Caki2 (cell line): ENCODE measurements around the gene WNT6. TPM values are rescaled to one million over a fixed set of nuclear protein-coding genes. Genes with fewer than 3 reads are reported as not detected.

Experiments used
- DNase-seq: peaks from one replicate; pipeline ENCODE4 v3.0.0-alpha.2; 2015; ENCODE audit warnings: low read depth
- in situ Hi-C: cut with HindIII; loops from 2 replicates; pipeline ENCODE4 v1.10.0; 2016; ENCODE audit warnings: low sequenced_read_pairs, low pct_unique_long_range_greater_than_20kb, mixed read lengths
- total RNA-seq: library from RNA; depleted of rRNA; stranded (reverse); fragments of >200 nt; shearing (Covaris generic); gene quantifications from 2 replicates; pipeline ENCODE4 v1.2.3, GENCODE V29; 2014; ENCODE audit warnings: low replicate concordance

The WNT6 gene
- total RNA-seq, 1 experiment from 2014 or later = 4.4 TPM

DNA sequence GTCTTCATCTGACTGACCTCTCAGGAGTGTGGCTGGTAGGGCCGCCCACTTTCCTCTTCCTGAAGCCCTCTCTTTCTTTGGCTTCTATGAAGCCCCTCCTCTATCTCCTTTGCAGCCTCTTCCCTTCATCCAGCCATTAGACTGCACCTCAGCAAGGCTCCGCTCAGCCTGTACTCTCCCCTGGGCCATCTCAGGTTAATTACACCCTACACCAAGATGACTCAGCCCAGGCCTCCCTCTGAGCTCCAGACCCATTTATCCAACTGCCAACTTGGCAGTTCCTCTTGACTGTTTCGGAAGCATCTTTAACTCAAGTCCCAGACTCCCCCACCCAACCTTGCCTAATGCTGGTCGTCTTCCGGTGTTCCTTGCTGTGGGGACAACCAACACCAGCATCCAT is 5.8 kb upstream of the WNT6 start:
- in situ Hi-C loops = no loop called here
- DNase-seq = peak; percentile 68

DNA sequence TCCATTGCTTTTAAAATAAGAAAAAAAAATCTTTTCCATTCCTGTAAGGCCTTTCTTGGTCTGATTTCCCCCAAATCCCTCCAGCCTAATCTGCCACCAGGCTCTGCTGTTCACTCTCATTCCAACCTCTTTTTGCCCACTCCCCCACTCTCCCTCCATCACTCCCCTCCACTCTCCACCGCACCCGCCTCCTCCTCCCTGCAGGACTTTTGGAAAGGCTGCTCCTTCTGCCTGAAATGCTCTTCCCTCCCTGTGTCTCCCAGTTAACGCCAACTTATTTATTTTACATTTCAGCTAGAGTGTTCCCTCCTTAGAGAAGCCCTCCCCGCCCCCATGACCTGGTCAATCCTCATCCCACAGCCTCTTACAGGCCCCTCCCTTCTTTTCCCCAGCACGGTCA is 4.7 kb upstream of the WNT6 start:
- DNase-seq = no peak

DNA sequence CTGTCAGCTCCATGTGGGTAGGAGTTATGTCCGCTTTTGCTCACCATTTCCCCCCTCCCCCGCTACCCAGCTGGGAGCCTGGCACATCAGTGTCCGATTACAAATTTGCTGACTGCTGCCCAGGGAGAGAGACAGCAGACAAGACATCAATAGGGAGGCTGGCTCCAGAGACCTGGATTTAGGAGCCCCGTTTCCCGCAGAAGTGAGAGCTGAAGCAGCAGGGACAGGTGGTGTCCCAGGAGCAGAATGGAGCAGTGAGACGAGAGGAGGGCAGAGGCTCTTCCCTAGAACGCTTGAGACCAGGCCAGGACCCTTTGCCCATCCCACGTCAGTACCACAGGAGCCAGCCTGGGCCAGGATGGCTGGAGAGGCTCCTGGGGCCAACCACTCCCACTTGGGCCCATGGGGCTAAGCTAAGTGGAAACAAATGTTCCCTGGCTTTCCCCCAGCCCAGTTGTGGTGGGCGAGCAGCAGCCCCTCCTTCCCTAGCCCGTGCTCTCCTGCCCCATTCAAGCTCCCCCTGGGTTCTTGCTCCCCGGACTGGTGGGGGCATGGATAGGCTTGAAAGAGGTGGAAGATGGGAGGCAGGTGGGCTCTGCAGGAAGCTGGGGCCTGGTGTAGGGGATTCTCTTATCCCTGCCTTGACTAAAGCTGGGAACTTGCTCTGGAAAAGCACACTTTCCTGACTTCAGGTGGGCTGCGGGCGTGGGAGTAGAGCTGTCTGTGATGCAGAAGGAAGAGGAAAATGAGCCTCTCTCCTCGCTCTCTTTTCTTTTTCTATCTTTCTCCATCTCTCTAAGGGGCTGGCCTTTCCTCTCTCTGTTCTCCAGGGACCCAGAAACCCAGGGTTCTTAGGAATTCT is 4.1 kb upstream of the WNT6 start:
- in situ Hi-C loops = no loop called here
- no peak for DNase-seq

More for the DNA sequence above, 4.7 kb upstream of the WNT6 start:
- in situ Hi-C loops = no loop called here

DNA sequence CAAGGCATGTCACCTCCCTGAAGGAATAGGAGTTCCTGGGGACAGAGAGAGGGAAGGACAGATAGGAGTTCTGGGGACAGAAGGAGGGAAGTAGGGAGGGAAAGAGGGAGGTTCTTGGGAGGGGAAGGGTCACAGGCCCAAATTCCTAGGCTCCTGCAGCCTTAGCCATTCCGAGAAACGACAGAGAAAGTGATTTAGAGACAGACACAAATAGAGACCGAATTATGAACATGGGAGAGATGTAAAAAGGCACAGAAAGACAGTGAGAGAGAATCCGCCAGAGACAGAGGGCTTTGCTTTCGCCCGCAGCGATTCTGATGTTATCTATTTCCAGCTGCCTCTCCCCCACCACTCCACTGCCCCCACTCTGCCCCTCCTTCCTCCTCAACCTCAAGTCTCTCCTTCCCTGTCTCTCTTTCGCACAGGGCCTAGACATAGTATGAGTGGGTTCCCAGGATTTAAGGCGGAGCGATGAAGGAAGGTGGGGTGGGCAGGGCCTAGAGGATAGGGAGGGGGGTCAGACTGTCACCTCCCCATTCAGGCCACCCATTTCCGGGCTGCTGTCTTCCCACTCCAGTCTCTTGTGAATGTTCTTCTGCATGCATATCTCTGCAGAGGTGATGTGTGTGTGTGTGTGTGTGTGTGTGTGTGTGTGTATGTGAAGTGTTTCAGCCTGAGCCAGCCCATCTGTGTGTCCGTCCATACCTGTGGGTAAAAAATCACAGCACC is 3.3 kb upstream of the WNT6 start:
- in situ Hi-C loops = no loop called here
- no peak for DNase-seq

DNA sequence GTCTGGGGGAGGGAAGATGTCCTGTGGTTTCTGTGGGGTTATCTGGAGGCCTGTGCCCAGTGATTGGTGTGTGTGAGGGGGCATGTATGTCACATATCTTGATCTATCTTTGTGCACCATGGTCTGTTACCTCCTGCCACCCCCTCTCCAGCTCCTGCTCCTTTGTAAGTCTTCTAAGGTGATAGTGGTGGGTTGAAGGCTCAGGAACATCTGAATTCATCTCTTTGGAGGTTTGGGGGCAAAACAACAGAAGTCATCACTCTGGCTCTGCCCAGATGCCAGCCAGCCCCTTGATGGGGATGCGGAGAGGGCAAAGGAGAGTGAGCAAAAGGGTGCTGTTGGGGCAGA is 2.7 kb upstream of the WNT6 start:
- in situ Hi-C loops = no loop called here
- no peak for DNase-seq

DNA sequence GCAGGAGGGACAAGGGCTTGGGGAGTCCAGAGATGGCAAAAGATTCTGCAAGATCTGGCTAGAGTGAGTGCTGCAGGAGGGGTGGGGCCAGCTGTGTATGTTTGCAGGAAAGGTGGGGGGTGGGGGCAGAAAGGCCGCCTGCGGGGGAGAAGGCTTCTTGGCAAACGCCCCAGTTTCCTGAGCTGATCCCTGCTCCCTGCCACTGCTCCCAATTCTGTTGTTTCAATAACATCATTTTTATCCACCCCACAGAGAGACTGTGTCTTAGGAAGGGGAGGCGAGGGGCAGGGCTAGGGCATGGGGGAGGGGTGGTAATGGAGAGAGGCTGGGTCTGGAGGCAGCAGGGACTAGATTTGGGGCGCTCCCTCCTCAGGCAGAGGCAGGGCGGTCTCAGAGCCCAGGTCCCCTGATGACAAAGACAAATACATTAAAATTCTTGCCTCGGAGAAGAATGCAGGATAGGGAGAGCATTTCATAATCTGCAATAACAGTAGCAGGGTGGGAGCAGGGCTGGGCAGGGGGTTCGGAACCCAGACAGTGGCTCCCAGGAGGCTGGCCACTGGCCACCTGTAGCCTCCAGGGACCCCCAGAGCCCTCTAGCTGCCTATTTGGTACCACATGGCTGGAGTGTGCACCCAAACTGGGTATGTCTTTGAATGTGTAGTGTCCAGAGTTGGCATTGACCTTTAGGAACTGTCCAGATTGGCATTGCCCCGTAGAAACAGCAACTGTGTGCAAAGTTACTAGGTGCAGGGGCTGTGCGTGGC is 2.1 kb upstream of the WNT6 start:
- in situ Hi-C loops = no loop called here
- no peak for DNase-seq

DNA sequence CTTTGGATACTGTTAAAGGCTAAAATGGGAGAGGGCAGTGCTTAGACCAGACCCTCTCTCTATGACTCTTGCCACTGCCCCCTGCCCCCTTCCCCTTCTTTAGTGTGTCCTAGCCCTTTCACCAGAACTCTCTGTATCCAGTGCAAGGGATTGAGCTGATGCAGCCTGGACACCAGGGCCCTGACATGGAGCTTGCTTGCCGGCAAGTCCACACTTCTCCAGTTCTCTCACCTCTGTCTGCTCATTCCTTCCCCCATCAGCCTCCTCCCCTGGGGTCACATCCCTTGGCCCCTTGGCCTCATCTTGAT is 1.5 kb upstream of the WNT6 start:
- DNase-seq = no peak
- in situ Hi-C loops = no loop called here

DNA sequence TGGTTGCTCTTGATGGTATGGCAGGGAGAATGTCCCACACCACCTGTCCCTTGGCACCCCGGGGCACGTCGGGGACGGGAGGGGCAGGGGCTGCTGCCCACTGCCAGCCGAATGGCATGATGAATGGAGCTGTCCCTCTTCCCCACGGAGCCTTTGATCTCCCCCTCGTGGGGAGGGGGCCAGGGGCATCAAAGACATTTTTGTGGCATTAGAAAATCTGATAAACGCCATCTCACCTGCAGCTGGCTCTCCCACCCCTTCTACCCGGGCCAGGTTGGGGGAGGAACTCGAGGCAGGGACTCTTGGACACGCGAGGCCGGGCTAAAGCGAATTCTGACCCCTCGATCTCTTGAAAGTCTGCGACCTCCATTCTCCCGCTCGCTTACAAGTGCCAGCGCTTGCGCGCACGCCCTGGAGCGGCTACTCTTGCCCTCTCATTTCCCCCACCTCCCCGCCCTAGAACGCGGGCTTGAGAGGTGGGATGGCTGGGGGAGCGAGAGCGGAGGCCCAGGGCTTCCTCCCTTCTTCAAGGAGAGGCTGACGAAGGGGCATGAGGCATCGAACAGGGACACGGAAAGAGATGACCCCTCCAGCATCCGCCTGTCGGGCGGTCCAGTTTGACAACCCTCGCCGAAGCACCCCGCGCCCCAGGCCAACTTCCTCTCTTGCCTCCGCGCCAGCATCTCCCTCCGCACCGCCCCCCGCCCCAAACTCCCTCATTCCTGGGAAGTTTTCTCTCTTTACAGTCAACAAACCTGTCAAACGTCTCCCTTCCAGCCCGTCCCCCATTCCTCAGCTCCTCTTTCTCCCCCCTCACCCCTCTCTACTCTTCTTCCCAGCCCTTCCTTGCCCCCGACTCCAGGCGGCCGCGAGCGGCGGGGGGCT is 692 bp upstream of the WNT6 start:
- no peak for DNase-seq
- in situ Hi-C loops = no loop called here

DNA sequence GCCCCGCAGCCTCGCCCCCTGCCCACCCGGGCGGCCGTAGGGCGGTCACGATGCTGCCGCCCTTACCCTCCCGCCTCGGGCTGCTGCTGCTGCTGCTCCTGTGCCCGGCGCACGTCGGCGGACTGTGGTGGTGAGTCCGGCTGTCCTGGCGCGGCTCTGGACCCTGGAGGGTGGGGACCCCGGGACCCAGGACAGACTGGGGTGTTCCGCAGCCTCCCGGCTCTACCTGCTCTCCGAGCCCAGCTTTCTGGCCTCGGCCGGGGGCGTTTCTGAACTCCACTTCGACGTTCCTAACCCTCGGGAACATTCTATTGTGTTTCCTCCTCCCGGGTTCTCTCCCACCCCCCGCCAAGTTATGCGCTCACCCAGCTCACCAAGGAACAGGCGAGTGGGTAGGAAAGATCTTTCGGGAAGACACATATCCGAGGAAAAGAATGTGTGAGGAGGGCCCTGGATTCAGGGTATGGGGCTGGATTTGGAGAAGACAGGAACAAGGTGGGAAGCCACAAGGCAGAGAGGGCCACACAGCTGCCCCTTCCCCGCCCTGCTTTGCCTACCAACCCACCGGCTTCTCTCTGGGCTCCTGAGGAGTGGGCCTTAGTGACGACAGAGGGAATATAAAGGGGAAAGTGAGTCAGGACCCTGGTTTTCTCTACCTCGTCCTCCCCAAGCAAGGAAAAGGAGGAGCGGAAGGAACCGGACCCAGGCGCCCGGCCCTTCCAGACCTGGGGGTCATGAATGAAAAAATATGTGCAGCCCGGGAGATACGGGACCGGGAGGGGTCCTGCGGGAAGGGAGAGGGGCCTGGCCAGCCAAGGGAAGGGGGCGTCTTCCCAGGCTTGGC is 605 bp downstream of the WNT6 start:
- in situ Hi-C loops = no loop called here
- no peak for DNase-seq

DNA sequence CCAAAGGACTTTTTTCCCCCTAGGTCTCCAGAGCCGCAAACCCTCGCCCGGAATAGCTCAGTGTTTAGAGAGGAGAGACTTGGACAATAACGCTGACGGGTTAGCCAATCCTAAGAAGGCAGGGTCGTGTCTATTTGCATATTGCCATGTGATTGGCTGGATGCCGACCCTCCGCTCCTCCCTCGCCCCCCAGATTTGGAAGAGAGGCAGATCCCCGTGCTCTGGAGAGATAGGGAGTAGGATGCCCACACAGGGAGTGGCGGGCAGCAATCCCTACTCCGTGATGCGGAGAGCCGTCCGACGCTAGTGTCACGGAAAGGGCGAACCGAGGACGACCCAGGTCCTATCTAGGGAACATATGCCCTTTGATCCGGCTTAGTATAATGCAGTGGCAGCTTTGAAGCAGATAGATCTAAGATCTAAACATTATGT is 1.4 kb downstream of the WNT6 start:
- peak; percentile 93 for DNase-seq
- in situ Hi-C loops = no loop called here

DNA sequence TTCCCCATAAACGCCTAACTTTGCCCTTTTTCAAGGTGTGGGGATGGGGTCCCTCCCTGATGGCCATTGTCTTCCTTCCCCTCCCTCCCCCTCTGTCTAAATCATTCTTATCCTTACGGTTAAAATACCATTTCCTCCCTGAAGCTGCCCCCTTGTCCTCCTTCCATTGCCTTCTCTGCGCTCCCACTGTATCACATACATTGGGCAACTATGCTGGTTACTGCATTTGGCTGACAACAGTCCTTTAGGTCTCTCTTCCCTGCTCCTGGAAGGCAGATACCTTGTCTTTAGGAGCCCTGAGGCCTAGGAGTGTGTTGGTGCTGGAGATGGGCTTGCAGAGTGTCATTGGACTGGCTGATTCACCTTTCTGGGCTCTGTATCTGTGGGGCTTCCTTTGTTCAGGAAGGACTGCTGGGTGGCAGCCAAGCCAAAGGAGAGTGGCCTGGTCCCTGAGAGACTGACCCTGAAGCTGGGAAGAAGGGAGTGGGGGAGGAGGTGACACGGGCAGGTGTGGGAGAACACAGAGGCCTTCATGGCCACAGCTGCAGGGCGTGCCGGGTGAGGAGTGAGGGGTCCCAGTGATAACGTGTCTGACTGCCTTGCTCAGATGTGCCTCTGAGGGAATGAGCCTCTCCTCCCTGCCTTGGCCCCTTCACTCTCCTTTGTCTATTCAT is 2.2 kb downstream of the WNT6 start:
- in situ Hi-C loops = no loop called here
- DNase-seq = no peak

DNA sequence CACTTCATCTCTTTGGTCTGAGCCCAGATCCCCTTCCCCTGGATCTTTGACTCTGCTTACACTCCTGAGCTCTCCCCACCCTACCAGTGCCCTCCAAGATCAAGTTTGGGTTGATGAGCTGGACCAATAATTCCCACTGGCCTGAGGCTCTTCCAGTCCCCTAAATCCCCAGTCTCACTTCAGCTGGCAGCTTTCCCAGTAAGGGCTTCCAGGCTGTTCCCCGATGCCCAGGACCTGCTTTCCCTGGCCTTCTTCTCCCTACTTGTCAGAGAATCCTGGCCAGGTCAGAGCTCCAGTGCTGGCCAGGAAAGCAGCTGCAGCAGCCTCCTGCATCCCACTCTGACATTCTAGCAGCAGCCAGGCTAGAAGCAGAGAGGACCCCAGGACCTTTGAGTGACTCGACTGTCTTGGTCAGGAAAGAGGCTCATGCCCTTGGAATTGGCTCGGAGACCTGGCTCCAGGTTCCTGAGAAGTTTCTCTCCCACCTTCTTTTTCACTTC is 3.5 kb downstream of the WNT6 start:
- in situ Hi-C loops = no loop called here
- no peak for DNase-seq

DNA sequence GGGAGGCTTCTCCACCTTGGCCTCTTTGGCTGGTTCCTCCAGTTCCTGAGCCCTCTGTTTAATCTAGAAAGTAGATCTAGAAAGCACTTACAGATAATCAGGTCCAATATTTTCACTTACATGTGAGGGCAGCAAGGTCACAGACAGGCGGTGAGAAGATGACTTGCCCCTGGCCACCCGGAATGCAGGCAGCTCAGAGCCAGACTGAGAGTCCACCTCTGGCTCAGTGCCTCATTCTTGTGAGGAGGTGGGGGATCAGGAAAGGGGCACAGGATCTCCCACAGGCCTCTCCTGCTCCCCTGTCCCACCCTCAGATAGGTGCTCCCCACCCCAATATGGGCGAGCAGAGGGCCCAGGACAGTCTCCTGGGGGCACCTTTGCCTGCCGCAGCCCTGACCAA is 5.8 kb downstream of the WNT6 start:
- in situ Hi-C loops = no loop called here
- DNase-seq = no peak

DNA sequence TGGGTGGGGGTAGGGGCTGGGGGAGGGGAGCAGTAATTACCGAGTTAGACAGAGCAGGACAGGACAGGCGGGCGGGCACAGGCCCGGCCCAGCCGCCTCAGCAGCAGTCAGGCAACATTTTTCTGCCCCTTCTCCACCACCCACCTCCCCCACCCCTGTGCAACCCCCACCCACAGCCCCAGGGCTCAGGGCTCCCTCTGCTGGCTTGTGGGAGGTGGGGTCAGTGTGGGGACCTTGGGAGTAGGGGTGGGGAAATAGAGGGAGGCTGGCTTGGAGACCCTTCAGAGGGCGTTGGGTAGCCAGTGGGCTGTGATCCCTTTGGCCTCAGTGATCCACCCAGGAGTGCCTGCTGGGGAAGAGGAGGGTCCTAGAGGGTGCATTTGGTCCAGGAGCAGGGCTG is 6.4 kb downstream of the WNT6 start:
- in situ Hi-C loops = no loop called here
- DNase-seq = no peak

DNA sequence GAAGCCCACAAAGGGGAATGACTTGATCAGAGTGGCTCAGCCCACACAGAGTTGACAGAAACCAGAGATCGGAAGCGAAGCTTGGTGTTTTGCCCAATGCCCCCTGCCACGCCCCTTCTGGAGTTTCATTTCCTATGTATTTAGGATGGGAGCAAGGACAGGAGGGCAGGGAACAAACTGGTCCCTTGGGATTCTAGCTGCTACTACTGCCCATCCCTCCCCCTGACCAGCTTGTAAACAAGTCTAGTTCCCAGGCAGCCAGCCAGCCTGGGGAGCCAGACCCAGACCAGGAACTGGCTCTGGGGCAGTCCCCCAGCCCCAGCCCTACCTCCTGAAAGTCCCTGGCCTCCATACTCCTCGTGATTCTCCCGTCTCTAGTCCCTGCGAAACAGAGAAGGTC is 8.3 kb downstream of the WNT6 start:
- in situ Hi-C loops = no loop called here

DNA sequence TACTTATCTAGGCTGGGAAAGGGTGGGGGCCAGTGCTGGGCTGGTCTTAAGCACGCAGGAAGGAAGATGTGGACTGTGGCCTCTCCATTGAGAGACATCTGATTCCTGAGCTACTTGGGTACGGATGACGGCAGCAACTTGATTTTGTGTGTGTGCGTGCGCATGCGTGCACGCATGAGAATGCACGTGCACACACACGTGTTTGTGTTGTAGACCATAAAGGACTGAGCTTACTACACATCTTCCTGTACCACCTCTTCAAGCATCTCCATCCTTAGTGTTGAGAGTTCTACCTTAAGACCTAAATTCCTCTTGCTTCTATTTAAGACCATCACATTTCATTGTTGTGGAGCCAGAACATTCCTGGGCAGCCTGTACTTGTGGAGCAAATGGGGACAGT is 9.5 kb downstream of the WNT6 start:
- in situ Hi-C loops = no loop called here
- DNase-seq = no peak

More for the DNA sequence above, 8.3 kb downstream of the WNT6 start:
- no peak for DNase-seq

DNA sequence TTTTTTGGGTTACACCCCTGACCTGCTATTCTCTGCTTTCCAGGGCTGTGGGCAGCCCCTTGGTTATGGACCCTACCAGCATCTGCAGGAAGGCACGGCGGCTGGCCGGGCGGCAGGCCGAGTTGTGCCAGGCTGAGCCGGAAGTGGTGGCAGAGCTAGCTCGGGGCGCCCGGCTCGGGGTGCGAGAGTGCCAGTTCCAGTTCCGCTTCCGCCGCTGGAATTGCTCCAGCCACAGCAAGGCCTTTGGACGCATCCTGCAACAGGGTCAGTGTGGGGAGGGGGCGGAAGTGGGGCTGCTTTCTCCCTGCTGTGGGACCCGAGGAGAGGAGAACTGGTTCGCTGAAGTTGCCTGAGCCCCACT is 11.4 kb downstream of the WNT6 start:
- DNase-seq = no peak
- in situ Hi-C loops = no loop called here
